ENCODE measurements around the gene C2CD2L. TPM values are rescaled to one million over a fixed set of nuclear protein-coding genes. Genes with fewer than 3 reads are reported as not detected.

C2CD2L gene
- total RNA-seq, 1 experiment from 2014 or later = 16.8 TPM

GRCh38 chr11:119087123-119087522, 20.0 kb upstream of the C2CD2L start:
- intact Hi-C loops (cut with micrococcal nuclease) = no loop called here
- DNase-seq (no peak), ATAC-seq (no peak)
- TF ChIP-seq EZH2 (IDR thresholded peaks at IDR 0.05; ENCODE audit: low read length, unreplicated experiment) (no peak), CTCF (conservative IDR thresholded peaks at IDR 0.05; ENCODE audit: low read depth, low read length) (no peak), EZH2phosphoT487 (IDR thresholded peaks at IDR 0.05; ENCODE audit: borderline replicate concordance, low read length) (no peak)
- peaks cover 8% of the 10 kb centered on the region for H3F3A ChIP-seq (ENCODE audit: low read length, unreplicated experiment)
- H3K9me3 ChIP-seq (ENCODE audit: low read length) = no peaks in the 10 kb centered on the region
- H4K20me1 ChIP-seq (ENCODE audit: low read length) = peaks cover 1% of the 10 kb centered on the region; the same call in 1 of the 2 replicates
- H3K4me1 ChIP-seq (ENCODE audit: insufficient read depth, low read length) = peaks cover 23% of the 10 kb centered on the region
- no peaks in the 10 kb centered on the region for H3K27me3 ChIP-seq (ENCODE audit: low read length)
- ChIA-PET CTCF (no interaction called here), POLR2A (ENCODE audit: unreplicated experiment) (no interaction called here)
- no TSS peak for BruUV-seq (replicated peaks)
- no peak overlapping the region for H2AFZ ChIP-seq (ENCODE audit: low read length)
- H3K4me2 ChIP-seq (ENCODE audit: low read length) = peak overlapping the region; percentile 58
- no peak overlapping the region for H3K9ac ChIP-seq (ENCODE audit: low read length)
- peak overlapping the region; percentile 16 for H3K27ac ChIP-seq (ENCODE audit: low read length)
- peaks cover 26% of the 10 kb centered on the region for H3K79me2 ChIP-seq (ENCODE audit: low read length)
- no peaks in the 10 kb centered on the region for H3K9me2 ChIP-seq (replicated peaks; ENCODE audit: low read length)
- no peak overlapping the region for H3K4me3 ChIP-seq (ENCODE audit: low read length)
- H3K36me3 ChIP-seq (ENCODE audit: low read depth, low read length) = peaks cover 5% of the 10 kb centered on the region; the same call in 1 of the 2 replicates

GRCh38 chr11:119087747-119088241, 19.4 kb upstream of the C2CD2L start:
- CTCF ChIA-PET = no interaction called here
- peaks cover 30% of the 10 kb centered on the region for H3K4me1 ChIP-seq (ENCODE audit: insufficient read depth, low read length)
- POLR2A ChIA-PET (ENCODE audit: unreplicated experiment) = no interaction called here
- no peaks in the 10 kb centered on the region for H3K27me3 ChIP-seq (ENCODE audit: low read length)
- no peaks in the 10 kb centered on the region for H3K9me3 ChIP-seq (ENCODE audit: low read length)
- intact Hi-C loops (cut with micrococcal nuclease) = no loop called here
- H4K20me1 ChIP-seq (ENCODE audit: low read length) = peaks cover 8% of the 10 kb centered on the region
- no peaks in the 10 kb centered on the region for H3K9me2 ChIP-seq (replicated peaks; ENCODE audit: low read length)
- H3K4me2 ChIP-seq (ENCODE audit: low read length) = peak overlapping the region; percentile 58
- H3K27ac ChIP-seq (ENCODE audit: low read length) = peak overlapping the region; percentile 16
- peaks cover 8% of the 10 kb centered on the region for H3F3A ChIP-seq (ENCODE audit: low read length, unreplicated experiment)
- H3K4me3 ChIP-seq (ENCODE audit: low read length) = no peak overlapping the region
- no TSS peak for BruUV-seq (replicated peaks)
- peaks cover 7% of the 10 kb centered on the region; the same call in 1 of the 2 replicates for H3K36me3 ChIP-seq (ENCODE audit: low read depth, low read length)
- H2AFZ ChIP-seq (ENCODE audit: low read length) = no peak overlapping the region
- no peak overlapping the region for H3K9ac ChIP-seq (ENCODE audit: low read length)
- ATAC-seq = peak; percentile 6; the same call in 1 of the 2 replicates
- H3K79me2 ChIP-seq (ENCODE audit: low read length) = peaks cover 33% of the 10 kb centered on the region
- peak; percentile 52 for DNase-seq
- TF ChIP-seq EZH2phosphoT487 (IDR thresholded peaks at IDR 0.05; ENCODE audit: borderline replicate concordance, low read length) (no peak), EZH2 (IDR thresholded peaks at IDR 0.05; ENCODE audit: low read length, unreplicated experiment) (no peak), CTCF (conservative IDR thresholded peaks at IDR 0.05; ENCODE audit: low read depth, low read length) (no peak)

GRCh38 chr11:119088406-119088805, 18.7 kb upstream of the C2CD2L start:
- Histone ChIP-seq H3K9me3 (ENCODE audit: low read length) (no peaks in the 10 kb centered on the region), H3K79me2 (ENCODE audit: low read length) (peaks cover 39% of the 10 kb centered on the region), H3K27me3 (ENCODE audit: low read length) (no peaks in the 10 kb centered on the region), H3K9me2 (replicated peaks; ENCODE audit: low read length) (no peaks in the 10 kb centered on the region), H3F3A (ENCODE audit: low read length, unreplicated experiment) (peaks cover 12% of the 10 kb centered on the region), H3K27ac (ENCODE audit: low read length) (no peak overlapping the region), H3K4me3 (ENCODE audit: low read length) (no peak overlapping the region), H3K4me2 (ENCODE audit: low read length) (no peak overlapping the region), H3K9ac (ENCODE audit: low read length) (no peak overlapping the region), H4K20me1 (ENCODE audit: low read length) (peaks cover 14% of the 10 kb centered on the region), H3K36me3 (ENCODE audit: low read depth, low read length) (peaks cover 13% of the 10 kb centered on the region), H3K4me1 (ENCODE audit: insufficient read depth, low read length) (peaks cover 36% of the 10 kb centered on the region), H2AFZ (ENCODE audit: low read length) (no peak overlapping the region)
- POLR2A ChIA-PET (ENCODE audit: unreplicated experiment) = no interaction called here
- intact Hi-C loops (cut with micrococcal nuclease) = no loop called here
- no peak for DNase-seq
- no peak for ATAC-seq
- no peak for TF ChIP-seq EZH2phosphoT487 (IDR thresholded peaks at IDR 0.05; ENCODE audit: borderline replicate concordance, low read length)
- CTCF ChIA-PET = no interaction called here
- no TSS peak for BruUV-seq (replicated peaks)

Data from PC-3 (cell line).